Mesothelial cell of epicardium (in vitro differentiated cells): ENCODE measurements around the gene BBLN. TPM values are rescaled to one million over a fixed set of nuclear protein-coding genes. Genes with fewer than 3 reads are reported as not detected.
A peak's percentile ranks its signal among the peaks of the same experiment; 100 is the strongest.

Experiments
- DNase-seq, 2 experiments: peaks; one replicate each; pipeline ENCODE4 v3.0.0; 2021; ENCODE audit warnings: low spot score in 2 of 2; ENCODE audit not compliant: unreplicated experiment in 2 of 2
- H3K27ac Mint-ChIP-seq: 2 replicates; pipeline ENCODE4 v1.8.0; 2021; ENCODE audit warnings: mixed read lengths
- H3K27me3 Mint-ChIP-seq: 2 replicates; pipeline ENCODE4 v1.8.0; 2021; ENCODE audit warnings: low read depth, mixed read lengths
- H3K36me3 Mint-ChIP-seq: 2 replicates; pipeline ENCODE4 v1.8.0; 2021; ENCODE audit warnings: mixed read lengths
- H3K4me1 Mint-ChIP-seq: 2 replicates; pipeline ENCODE4 v1.8.0; 2021; ENCODE audit warnings: mixed read lengths
- H3K4me3 Mint-ChIP-seq: 2 replicates; pipeline ENCODE4 v1.8.0; 2021; ENCODE audit warnings: mild to moderate bottlenecking, moderate library complexity, mixed read lengths
- H3K9me3 Mint-ChIP-seq: 2 replicates; pipeline ENCODE4 v1.8.0; 2021; ENCODE audit warnings: mixed read lengths
- total RNA-seq: library from RNA; stranded (reverse); gene quantifications from 3 replicates; pipeline ENCODE4 v1.2.1, GENCODE V29; 2021
- TF ChIP-seq, protein P1 (sequence below): fragments of 200-600 bp; sonication (generic); IDR thresholded peaks from one replicate; pipeline ENCODE4 v1.5.0; 2021; ENCODE audit warnings: antibody characterized with exemption; ENCODE audit not compliant: unreplicated experiment

BBLN gene
- total RNA-seq, 1 donor from 2014 or later = 64.4 TPM

DNA sequence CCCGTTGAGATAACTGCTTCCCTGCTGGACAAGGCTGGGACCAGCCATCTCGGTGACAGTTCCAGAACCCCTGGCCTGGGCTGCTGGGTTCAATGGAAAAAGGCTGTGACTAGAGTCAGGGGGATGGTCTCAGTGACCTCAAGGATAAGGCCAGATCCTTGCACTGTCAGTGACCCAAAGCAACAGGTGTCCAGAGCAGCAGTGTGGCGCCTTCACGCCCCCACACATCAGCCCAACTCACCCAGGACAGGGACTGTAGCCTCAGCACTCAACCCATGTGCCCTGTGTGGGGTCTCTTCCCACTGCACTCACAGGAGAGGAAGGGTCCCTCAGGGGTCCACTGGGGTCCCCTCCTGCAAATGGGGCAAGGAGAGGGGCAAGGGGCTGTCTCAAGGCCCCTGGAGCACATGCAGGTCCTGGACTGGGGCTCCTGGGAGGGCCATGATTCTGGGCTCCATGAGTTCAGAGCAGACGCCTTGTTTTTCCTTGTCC lies 11.5 kb upstream of the BBLN start:
- H3K9me3 Mint-ChIP-seq = no peaks in the 10 kb centered on the region
- H3K4me3 Mint-ChIP-seq = no peak overlapping the region
- H3K36me3 Mint-ChIP-seq = no peaks in the 10 kb centered on the region
- TF ChIP-seq, protein P1, sequence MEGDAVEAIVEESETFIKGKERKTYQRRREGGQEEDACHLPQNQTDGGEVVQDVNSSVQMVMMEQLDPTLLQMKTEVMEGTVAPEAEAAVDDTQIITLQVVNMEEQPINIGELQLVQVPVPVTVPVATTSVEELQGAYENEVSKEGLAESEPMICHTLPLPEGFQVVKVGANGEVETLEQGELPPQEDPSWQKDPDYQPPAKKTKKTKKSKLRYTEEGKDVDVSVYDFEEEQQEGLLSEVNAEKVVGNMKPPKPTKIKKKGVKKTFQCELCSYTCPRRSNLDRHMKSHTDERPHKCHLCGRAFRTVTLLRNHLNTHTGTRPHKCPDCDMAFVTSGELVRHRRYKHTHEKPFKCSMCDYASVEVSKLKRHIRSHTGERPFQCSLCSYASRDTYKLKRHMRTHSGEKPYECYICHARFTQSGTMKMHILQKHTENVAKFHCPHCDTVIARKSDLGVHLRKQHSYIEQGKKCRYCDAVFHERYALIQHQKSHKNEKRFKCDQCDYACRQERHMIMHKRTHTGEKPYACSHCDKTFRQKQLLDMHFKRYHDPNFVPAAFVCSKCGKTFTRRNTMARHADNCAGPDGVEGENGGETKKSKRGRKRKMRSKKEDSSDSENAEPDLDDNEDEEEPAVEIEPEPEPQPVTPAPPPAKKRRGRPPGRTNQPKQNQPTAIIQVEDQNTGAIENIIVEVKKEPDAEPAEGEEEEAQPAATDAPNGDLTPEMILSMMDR = no peak
- H3K27me3 Mint-ChIP-seq = no peaks in the 10 kb centered on the region
- H3K4me1 Mint-ChIP-seq = peaks cover 27% of the 10 kb centered on the region
- no peak for DNase-seq
- H3K27ac Mint-ChIP-seq = peak overlapping the region; percentile 78

DNA sequence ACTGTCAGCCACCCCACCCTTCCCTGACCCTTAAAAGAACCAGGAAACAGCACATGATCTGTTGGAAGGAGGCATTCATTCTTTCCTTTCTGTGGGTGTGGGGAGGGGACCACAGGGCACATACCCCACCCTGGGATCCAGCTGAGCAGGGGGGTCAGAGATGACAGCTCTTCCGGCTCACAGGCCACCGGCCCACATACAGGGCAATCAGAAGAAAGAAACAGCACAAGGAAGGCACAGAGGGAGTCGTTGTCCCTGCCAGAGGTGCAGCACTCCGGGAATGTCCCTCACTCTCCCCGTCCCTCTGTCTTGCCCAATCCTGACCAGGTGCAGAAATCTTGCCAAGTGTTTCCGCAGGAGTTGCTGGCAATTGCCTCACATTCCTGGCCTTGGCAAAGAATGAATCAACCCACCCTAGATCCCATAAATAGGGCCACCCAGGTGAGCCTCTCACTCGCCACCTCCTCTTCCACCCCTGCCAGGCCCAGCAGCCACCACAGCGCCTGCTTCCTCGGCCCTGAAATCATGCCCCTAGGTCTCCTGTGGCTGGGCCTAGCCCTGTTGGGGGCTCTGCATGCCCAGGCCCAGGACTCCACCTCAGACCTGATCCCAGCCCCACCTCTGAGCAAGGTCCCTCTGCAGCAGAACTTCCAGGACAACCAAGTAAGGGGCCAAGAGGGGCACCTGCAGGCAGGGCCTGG lies 10.9 kb upstream of the BBLN start, which contains the start of gene LCN2:
TSS of gene LCN2 (plus strand) at position 453 of the 701 bp plus-strand sequence. CDS start at position 526, 73 bp downstream.
- no peaks in the 10 kb centered on the region for H3K9me3 Mint-ChIP-seq
- peaks cover 25% of the 10 kb centered on the region for H3K4me1 Mint-ChIP-seq
- TF ChIP-seq, protein P1 = no peak
- H3K27ac Mint-ChIP-seq = peak within 1 kb of the TSS; percentile 78
- DNase-seq = no peak
- H3K4me3 Mint-ChIP-seq = no peak within 1 kb of the TSS
- no peaks in the 10 kb centered on the region for H3K36me3 Mint-ChIP-seq
- H3K27me3 Mint-ChIP-seq = no peaks in the 10 kb centered on the region

DNA sequence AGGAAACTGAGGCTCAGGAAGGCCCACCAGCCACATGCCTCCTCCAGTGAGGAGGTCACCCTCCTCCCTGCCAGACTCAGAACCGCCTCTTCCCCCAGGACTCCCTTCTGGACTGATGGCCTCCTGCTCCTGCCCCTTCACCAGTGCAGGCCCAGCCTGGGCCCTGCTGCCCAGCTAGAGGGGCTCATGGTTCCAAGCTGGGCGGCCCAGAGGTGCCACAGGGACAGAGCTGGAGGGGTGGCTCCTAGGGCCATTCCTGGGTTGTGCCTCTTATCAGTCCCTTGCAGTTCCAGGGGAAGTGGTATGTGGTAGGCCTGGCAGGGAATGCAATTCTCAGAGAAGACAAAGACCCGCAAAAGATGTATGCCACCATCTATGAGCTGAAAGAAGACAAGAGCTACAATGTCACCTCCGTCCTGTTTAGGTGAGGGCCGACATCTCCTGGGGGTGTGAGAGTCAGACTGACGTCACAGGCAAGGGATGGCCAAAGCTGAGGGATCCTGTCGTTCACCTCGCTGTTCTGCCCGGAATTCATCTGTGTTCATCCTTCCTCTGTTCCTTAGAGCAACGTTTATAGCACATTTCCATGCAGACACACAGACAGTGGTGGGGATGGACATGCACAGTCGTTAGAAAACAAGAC lies 10.0 kb upstream of the BBLN start:
- Mint-ChIP-seq H3K4me3 (no peak overlapping the region), H3K27ac (peak overlapping the region; percentile 66), H3K36me3 (no peaks in the 10 kb centered on the region), H3K9me3 (no peaks in the 10 kb centered on the region), H3K27me3 (no peaks in the 10 kb centered on the region), H3K4me1 (peaks cover 25% of the 10 kb centered on the region)
- no peak for DNase-seq
- TF ChIP-seq, protein P1 = no peak

DNA sequence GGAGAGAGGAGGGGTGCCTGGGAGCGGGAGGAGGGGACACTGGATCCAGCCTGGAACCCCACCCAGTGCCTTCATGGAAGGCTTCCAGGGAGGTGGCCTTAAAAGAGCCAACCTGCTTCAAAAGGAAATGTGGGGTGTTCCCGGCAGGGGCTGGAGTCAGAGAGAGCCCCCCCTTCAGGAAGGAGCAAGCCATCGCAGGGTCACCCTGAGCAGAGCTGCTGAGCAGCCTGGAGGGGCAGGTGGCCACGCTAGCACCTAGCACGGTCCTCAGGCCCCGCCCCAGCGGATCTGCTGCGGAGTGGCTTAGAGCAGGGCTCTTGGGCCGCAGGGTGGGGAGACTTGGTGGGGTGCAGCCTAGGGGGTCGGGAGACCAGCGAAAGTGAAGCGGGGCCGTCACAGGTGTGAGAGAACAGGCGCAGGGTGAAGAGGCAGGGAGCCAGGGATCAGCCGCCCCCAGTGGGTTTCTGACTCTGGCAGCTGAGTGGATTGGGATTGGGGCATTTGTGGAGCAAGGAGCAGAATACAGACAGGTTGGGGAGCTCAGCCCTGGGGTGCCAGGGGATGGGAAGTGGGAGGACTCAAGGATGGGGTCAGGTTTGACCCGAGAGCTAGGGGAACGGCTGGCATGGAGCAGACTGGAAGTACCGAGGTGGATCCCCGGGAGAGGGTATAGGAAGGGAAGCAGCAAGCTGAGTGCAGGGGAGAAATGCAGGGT lies 9.3 kb upstream of the BBLN start:
- Mint-ChIP-seq H3K9me3 (no peaks in the 10 kb centered on the region), H3K36me3 (no peaks in the 10 kb centered on the region), H3K27me3 (no peaks in the 10 kb centered on the region), H3K4me3 (no peak overlapping the region), H3K27ac (no peak overlapping the region), H3K4me1 (peaks cover 21% of the 10 kb centered on the region)
- TF ChIP-seq, protein P1 = no peak
- DNase-seq = no peak

DNA sequence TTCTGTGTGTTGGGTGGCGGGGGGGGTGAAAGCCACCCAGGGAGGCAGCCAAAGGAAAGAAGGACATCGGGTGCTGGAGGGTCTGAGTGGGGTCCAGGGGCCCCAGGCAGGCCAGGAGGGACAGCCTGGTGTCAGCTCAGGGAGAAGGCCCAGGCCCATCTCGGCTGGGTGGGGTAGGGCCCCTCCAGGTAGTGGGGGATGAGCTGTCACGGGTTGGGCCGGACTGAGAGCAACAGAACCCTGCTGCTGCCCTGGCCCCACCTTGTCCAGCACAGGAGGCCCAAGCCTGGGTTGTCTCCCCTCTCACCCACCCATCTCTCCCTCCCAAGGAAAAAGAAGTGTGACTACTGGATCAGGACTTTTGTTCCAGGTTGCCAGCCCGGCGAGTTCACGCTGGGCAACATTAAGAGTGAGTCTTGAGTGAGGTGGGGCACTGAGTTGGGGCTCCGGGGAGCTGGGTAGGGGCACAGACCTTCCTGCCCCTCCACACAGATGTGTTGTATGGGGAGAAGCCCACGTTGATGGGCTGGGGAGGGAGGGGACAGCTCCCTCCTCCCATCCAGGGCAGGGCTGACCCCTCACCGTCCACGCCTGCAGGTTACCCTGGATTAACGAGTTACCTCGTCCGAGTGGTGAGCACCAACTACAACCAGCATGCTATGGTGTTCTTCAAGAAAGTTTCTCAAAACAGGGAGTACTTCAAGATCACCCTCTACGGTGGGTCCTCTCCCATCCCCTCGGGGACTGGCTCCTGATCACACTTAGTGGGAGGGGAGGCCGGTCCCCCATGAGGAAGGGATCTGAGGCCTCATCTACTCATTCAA lies 8.5 kb upstream of the BBLN start:
- Mint-ChIP-seq H3K27me3 (no peaks in the 10 kb centered on the region), H3K9me3 (no peaks in the 10 kb centered on the region), H3K27ac (no peak overlapping the region), H3K4me1 (peaks cover 21% of the 10 kb centered on the region), H3K4me3 (no peak overlapping the region), H3K36me3 (no peaks in the 10 kb centered on the region)
- TF ChIP-seq, protein P1 = no peak
- no peak for DNase-seq
